GM19240 (cell line): Measurements from ENCODE around the gene HOXC10.

ENCODE experiments used
- DNase-seq: peaks from one replicate; pipeline ENCODE4 v3.0.0; 2011; ENCODE audit warnings: low spot score; ENCODE audit not compliant: insufficient read length

The HOXC10 gene

GRCh38 chr12:53990311-53991076 is 5.5 kb downstream of the HOXC10 start:
- no peak for DNase-seq

- DNase-seq, result no peak
These were observed 6.1 kb downstream of the HOXC10 start for GRCh38 chr12:53991077-53991460.

GRCh38 chr12:53992377-53992889 is 7.5 kb downstream of the HOXC10 start:
- no peak for DNase-seq

- no peak for DNase-seq
These were observed 8.4 kb downstream of the HOXC10 start for GRCh38 chr12:53993162-53994008.

- no peak for DNase-seq
These were observed 9.0 kb downstream of the HOXC10 start for GRCh38 chr12:53994009-53994263.

- no peak for DNase-seq
These were observed 9.5 kb downstream of the HOXC10 start for GRCh38 chr12:53994264-53995001.

- no peak for DNase-seq
These were observed 10.0 kb downstream of the HOXC10 start for GRCh38 chr12:53995002-53995377.

GRCh38 chr12:53995378-53996239 is 10.7 kb downstream of the HOXC10 start:
- DNase-seq, result no peak

GRCh38 chr12:53996240-53997203 is 11.6 kb downstream of the HOXC10 start:
- no peak for DNase-seq

GRCh38 chr12:53997204-53998109 is 12.5 kb downstream of the HOXC10 start:
- DNase-seq, result no peak

- DNase-seq, result no peak
These were observed 13.4 kb downstream of the HOXC10 start for GRCh38 chr12:53998110-53998899.

GRCh38 chr12:53998900-53999236 is 13.9 kb downstream of the HOXC10 start:
- DNase-seq, result no peak

GRCh38 chr12:53999559-54000115 is 14.7 kb downstream of the HOXC10 start:
- no peak for DNase-seq

- DNase-seq, result no peak
These were observed 15.5 kb downstream of the HOXC10 start, which contains the start of gene HOXC9 for GRCh38 chr12:54000116-54001114. HOXC9 (plus strand) TSS chr12:54000161; CDS start chr12:54000189, 28 bp downstream.

GRCh38 chr12:54001283-54002187 is 16.6 kb downstream of the HOXC10 start:
- DNase-seq, result no peak
